Breast epithelium (tissue), 3 donors: ENCODE data around the gene PAIP2B.

Source experiments
- CTCF ChIP-seq, 3 donors: fragments of 450-650 bp; IDR thresholded peaks; one replicate each; pipeline ENCODE4 v1.5.1; 2016 to 2017; ENCODE audit warnings: antibody characterized with exemption in 3 of 3, mild to moderate bottlenecking in 3 of 3, moderate library complexity in 3 of 3
- POLR2A ChIP-seq: fragments of 450-650 bp; IDR thresholded peaks from one replicate; pipeline ENCODE4 v1.6.1; 2016; ENCODE audit warnings: antibody characterized with exemption, mild to moderate bottlenecking, moderate library complexity
- POLR2AphosphoS5 ChIP-seq, 3 donors: sonication (generic); formaldehyde crosslinking; IDR thresholded peaks; one replicate each; pipeline ENCODE4 v1.6.1; 2017; ENCODE audit warnings: antibody characterized with exemption in 3 of 3

- TF ChIP-seq CTCF (IDR thresholded peaks at IDR 0.05) = no peak
- no peak for TF ChIP-seq POLR2A
- no peak for TF ChIP-seq POLR2AphosphoS5 (IDR thresholded peaks at IDR 0.05)
Measured at GRCh38 chr2:71243634-71244301, 16.9 kb upstream of the PAIP2B start.
